Activated B cell treated with CpG ODN at 0.5 μM for 24 hours (primary cell): Measurements from ENCODE around the gene GH2. TPM values are rescaled to one million over a fixed set of nuclear protein-coding genes. Genes with fewer than 3 reads are reported as not detected.

ENCODE experiments used
- ATAC-seq: fragments of 200-7000 bp; cut with Tn5 transposase; one replicate; pipeline ENCODE4 v1.10.0; 2021; ENCODE audit warnings: low read depth, mild to moderate bottlenecking, moderate library complexity
- CTCF ChIA-PET: fragments of 350-600 bp; sonication (Branson Sonifier 250); formaldehyde crosslinking; loops from one replicate; lab custom pipeline; 2021; ENCODE audit warnings: antibody characterized with exemption; lab: Charles Lee
- POLR2A ChIA-PET: fragments of 350-600 bp; sonication (Branson Sonifier 250); formaldehyde crosslinking; loops from one replicate; lab custom pipeline; 2021; ENCODE audit warnings: antibody characterized with exemption; lab: Charles Lee
- DNase-seq: peaks from one replicate; pipeline ENCODE4 v3.0.0; 2022
- H3K27ac Mint-ChIP-seq: one replicate; pipeline ENCODE4 v1.8.0; 2020; ENCODE audit warnings: mixed read lengths
- H3K27me3 Mint-ChIP-seq: one replicate; pipeline ENCODE4 v1.8.0; 2021; ENCODE audit warnings: mixed read lengths
- H3K36me3 Mint-ChIP-seq: one replicate; pipeline ENCODE4 v1.8.0; 2021; ENCODE audit warnings: low read depth, mixed read lengths
- H3K4me1 Mint-ChIP-seq: one replicate; pipeline ENCODE4 v1.8.0; 2021; ENCODE audit warnings: mixed read lengths
- H3K4me3 Mint-ChIP-seq: one replicate; pipeline ENCODE4 v1.8.0; 2020; ENCODE audit warnings: mild to moderate bottlenecking, mixed read lengths
- H3K9me3 Mint-ChIP-seq: one replicate; pipeline ENCODE4 v1.8.0; 2020; ENCODE audit warnings: mixed read lengths
- intact Hi-C: fragments of 100-400 bp; cut with micrococcal nuclease; formaldehyde crosslinking; loops from one replicate; pipeline ENCODE4 v1.15.1; 2024
- total RNA-seq: library from RNA; stranded (reverse); gene quantifications from 2 replicates; pipeline ENCODE4 v1.2.3, GENCODE V29; 2022
- TF ChIP-seq, protein P1 (sequence below): fragments of 200-600 bp; IDR thresholded peaks from one replicate; pipeline ENCODE4 v1.8.0; 2022; ENCODE audit warnings: antibody characterized with exemption, mild to moderate bottlenecking

GH2 gene
- total RNA-seq, 1 donor from 2014 or later = not detected

- POLR2A ChIA-PET = interaction anchor here (0.9 to 5.3 kb wide), 5 partner anchors 8 to 136 kb away, joined by 3 to 30 read pairs (median 4); partner anchors contain the start of genes DDX42 and SMARCD2
- ATAC-seq (no peak), DNase-seq (no peak)
- peaks cover 90% of the 10 kb centered on the region for H3K36me3 Mint-ChIP-seq
- TF ChIP-seq, protein P1, sequence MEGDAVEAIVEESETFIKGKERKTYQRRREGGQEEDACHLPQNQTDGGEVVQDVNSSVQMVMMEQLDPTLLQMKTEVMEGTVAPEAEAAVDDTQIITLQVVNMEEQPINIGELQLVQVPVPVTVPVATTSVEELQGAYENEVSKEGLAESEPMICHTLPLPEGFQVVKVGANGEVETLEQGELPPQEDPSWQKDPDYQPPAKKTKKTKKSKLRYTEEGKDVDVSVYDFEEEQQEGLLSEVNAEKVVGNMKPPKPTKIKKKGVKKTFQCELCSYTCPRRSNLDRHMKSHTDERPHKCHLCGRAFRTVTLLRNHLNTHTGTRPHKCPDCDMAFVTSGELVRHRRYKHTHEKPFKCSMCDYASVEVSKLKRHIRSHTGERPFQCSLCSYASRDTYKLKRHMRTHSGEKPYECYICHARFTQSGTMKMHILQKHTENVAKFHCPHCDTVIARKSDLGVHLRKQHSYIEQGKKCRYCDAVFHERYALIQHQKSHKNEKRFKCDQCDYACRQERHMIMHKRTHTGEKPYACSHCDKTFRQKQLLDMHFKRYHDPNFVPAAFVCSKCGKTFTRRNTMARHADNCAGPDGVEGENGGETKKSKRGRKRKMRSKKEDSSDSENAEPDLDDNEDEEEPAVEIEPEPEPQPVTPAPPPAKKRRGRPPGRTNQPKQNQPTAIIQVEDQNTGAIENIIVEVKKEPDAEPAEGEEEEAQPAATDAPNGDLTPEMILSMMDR = no peak
- no peaks in the 10 kb centered on the region for H3K27me3 Mint-ChIP-seq
- H3K27ac Mint-ChIP-seq = no peak overlapping the region
- intact Hi-C loops = no loop called here
- peaks cover 54% of the 10 kb centered on the region for H3K4me1 Mint-ChIP-seq
- no peak overlapping the region for H3K4me3 Mint-ChIP-seq
- CTCF ChIA-PET = interaction anchor here (1.3 kb wide), 1 partner anchor 9 kb away, joined by 5 read pairs; no protein-coding TSS in a partner anchor
- no peaks in the 10 kb centered on the region for H3K9me3 Mint-ChIP-seq
Measured at GRCh38 chr17:63832455-63832854, 49.3 kb downstream of the GH2 start.

GRCh38 chr17:63832014-63832413 lies 49.7 kb downstream of the GH2 start:
- Mint-ChIP-seq H3K36me3 (peaks cover 92% of the 10 kb centered on the region), H3K4me3 (no peak overlapping the region), H3K27ac (no peak overlapping the region), H3K9me3 (no peaks in the 10 kb centered on the region), H3K27me3 (no peaks in the 10 kb centered on the region), H3K4me1 (peaks cover 56% of the 10 kb centered on the region)
- TF ChIP-seq, protein P1 = no peak
- ChIA-PET CTCF (no interaction called here), POLR2A (interaction anchor here (1.0 to 5.3 kb wide), 5 partner anchors 9 to 136 kb away, joined by 3 to 30 read pairs (median 4); partner anchors contain the start of gene SMARCD2)
- intact Hi-C loops = no loop called here
- no peak for DNase-seq
- no peak for ATAC-seq

GRCh38 chr17:63831505-63831904 lies 50.2 kb downstream of the GH2 start:
- Mint-ChIP-seq H3K4me1 (peaks cover 60% of the 10 kb centered on the region), H3K4me3 (no peak overlapping the region), H3K27me3 (no peaks in the 10 kb centered on the region), H3K36me3 (peaks cover 93% of the 10 kb centered on the region), H3K27ac (peak overlapping the region; percentile 4), H3K9me3 (no peaks in the 10 kb centered on the region)
- TF ChIP-seq, protein P1 = no peak
- intact Hi-C loops = no loop called here
- no peak for DNase-seq
- ATAC-seq = no peak
- CTCF ChIA-PET = no interaction called here
- POLR2A ChIA-PET = interaction anchor here (1.0 to 5.3 kb wide), 5 partner anchors 9 to 135 kb away, joined by 3 to 30 read pairs (median 4); partner anchors contain the start of gene SMARCD2

DNA sequence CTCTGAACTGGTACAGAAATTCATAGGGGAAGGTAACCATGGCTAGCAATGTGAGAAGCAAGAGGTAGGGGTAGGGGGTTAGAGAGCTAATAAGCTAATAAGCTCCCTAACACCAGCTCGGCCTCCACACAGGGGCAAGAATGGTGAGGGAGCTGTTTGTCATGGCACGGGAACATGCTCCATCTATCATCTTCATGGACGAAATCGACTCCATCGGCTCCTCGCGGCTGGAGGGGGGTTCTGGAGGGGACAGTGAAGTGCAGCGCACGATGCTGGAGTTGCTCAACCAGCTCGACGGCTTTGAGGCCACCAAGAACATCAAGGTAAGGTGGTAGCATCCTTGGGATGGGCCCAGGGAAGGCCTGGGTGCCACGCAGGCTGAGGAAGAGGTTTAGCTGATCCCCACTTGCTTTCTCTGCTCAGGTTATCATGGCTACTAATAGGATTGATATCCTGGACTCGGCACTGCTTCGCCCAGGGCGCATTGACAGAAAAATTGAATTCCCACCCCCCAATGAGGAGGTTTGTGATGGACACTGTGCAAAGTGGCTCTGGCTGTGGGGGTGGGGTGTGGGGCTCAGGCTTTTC lies 50.7 kb downstream of the GH2 start:
- Mint-ChIP-seq H3K4me1 (peaks cover 65% of the 10 kb centered on the region), H3K27me3 (no peaks in the 10 kb centered on the region), H3K4me3 (no peak overlapping the region), H3K27ac (peak overlapping the region; percentile 4), H3K9me3 (no peaks in the 10 kb centered on the region), H3K36me3 (peaks cover 92% of the 10 kb centered on the region)
- intact Hi-C loops = no loop called here
- DNase-seq (no peak), ATAC-seq (no peak)
- ChIA-PET POLR2A (interaction anchor here (0.5 to 5.3 kb wide), 7 partner anchors 10 to 726 kb away, joined by 3 to 30 read pairs (median 4); partner anchors contain the start of gene SMARCD2), CTCF (no interaction called here)
- TF ChIP-seq, protein P1 = no peak

DNA sequence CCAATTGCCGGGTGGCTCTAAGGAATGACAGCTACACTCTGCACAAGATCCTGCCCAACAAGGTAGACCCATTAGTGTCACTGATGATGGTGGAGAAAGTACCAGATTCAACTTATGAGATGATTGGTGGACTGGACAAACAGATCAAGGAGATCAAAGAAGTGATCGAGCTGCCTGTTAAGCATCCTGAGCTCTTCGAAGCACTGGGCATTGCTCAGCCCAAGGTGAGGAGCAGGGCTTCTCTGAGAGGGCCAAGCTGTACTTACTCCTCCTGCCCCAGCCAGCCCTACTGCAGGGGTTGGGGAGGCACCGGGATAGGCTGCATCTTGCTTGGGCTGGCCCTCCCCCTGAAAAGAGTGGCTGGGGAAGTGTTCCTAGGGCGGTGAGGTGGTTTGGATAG lies 51.5 kb downstream of the GH2 start:
- H3K4me3 Mint-ChIP-seq = no peak overlapping the region

More for the DNA sequence above, 51.5 kb downstream of the GH2 start:
- intact Hi-C loops = no loop called here
- Mint-ChIP-seq H3K27me3 (no peaks in the 10 kb centered on the region), H3K36me3 (peaks cover 91% of the 10 kb centered on the region), H3K27ac (no peak overlapping the region), H3K9me3 (no peaks in the 10 kb centered on the region), H3K4me1 (peaks cover 68% of the 10 kb centered on the region)
- TF ChIP-seq, protein P1 = no peak
- ChIA-PET CTCF (no interaction called here), POLR2A (interaction anchor here (0.7 to 5.9 kb wide), 6 partner anchors 11 to 726 kb away, joined by 3 to 112 read pairs (median 11); partner anchors contain the start of genes CCDC47, DDX42 and SMARCD2)
- DNase-seq (no peak), ATAC-seq (no peak)
